Measurements from ENCODE around the gene OSBPL1A.

DNA sequence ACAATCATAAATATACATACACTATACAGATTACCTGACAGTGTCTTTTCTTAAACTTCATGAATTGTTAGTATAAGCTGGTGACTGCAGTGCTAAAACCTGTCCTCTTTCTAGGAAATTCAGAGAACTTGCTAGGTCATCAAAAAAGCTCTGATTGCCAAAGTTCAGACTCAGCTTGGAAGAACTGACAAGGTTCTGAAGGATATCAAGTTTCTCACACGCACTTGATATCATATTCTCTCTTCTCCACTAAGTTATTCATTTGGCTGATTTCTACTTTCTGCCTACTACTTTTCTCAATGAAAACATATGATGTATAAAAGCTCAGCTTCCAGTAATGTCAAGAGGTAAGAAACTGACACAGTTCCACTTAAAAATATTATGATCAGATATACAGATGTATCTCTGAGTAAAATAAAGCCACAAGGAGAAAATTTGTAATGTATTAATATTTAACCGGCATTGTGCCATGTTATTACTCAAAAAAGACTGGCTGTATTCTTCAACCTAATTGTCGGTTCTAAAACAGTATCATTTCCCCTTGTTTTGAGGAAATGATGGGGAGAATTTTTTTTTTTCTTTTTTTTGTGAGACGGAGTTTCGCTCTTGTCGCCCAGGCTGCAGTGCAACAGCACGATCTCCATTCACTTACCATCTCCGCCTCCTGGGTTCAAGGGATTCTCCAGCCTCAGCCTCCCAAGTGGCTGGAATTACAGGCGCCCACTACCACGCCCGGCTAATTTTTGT is 2.4 kb downstream of the OSBPL1A start:
- TF ChIP-seq CTCF (IDR thresholded peaks at IDR 0.05) = no peak
- no peak for TF ChIP-seq ZFX (IDR thresholded peaks at IDR 0.05; ENCODE audit: borderline replicate concordance)

Measured in 22Rv1 (cell line).